HG03139 (cell line): ENCODE results near the gene NTM.

Source experiments
- ATAC-seq: cut with Tn5 transposase; IDR thresholded peaks from one replicate; pipeline ENCODE4 v1.9.1; 2021; ENCODE audit not compliant: unreplicated experiment

Gene NTM

GRCh38 chr11:131638889-131639288, 268.5 kb downstream of the NTM start:
- no peak for ATAC-seq

- ATAC-seq, result no peak
Observed at GRCh38 chr11:131640320-131640719, 269.9 kb downstream of the NTM start.

DNA sequence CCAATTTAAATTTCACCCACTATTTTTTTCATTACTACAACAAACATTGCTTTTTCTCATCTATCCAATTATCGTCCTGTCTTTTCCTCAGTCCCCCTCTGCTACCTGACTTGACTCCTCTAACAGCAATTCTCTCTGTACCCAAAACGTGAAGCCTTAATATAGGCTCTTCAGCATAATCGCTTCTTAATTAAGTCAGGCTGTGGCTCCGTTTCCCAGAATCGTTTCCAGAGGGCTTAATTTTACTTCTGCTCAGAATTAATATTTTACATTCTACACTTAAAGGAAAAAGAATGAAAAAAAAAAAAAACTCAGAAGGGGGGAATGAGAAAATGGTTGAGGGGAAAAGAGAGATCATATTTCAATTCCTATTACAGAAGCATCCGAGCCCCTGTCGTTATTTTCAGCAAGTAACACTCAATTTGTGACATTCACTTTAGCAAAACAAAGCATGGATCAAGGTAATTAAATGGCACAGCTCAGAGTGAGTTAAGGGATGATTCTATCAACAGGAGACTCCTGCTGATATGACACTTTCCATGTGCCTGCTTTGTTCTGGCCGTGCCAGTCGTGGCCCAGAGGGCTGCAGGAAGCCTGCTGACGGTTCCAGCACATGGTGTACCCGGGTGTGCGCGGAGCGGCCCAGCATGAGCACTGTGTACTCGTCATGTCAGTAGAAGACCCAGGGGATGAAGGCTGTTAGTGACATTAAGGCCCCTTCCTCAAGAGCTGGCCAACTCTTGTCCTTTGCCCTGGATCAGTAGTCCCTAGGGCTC, 272.5 kb downstream of the NTM start:
- ATAC-seq, result no peak

GRCh38 chr11:131644204-131644795, 273.9 kb downstream of the NTM start:
- no peak for ATAC-seq

DNA sequence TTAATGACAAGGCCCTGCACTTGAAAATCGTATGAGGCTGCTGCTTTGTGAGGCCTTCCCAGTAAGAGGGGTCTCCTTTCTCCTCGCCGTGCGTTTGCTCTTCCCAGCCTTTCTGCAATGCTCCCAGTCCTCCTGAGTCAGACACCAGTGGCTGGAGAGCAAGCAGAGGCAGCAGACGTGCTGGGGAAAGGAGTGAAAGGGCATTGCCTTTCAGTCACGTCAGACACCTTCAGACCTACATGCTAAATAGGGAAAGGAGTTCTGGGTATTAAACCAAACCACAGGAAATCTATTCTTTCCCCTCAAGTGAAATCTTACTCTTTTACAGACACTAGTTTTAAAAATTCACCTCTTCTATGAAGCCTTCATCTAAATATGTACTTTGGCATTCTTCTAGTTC, 274.8 kb downstream of the NTM start:
- ATAC-seq, result no peak

GRCh38 chr11:131649856-131650255, 279.4 kb downstream of the NTM start:
- ATAC-seq, result no peak

DNA sequence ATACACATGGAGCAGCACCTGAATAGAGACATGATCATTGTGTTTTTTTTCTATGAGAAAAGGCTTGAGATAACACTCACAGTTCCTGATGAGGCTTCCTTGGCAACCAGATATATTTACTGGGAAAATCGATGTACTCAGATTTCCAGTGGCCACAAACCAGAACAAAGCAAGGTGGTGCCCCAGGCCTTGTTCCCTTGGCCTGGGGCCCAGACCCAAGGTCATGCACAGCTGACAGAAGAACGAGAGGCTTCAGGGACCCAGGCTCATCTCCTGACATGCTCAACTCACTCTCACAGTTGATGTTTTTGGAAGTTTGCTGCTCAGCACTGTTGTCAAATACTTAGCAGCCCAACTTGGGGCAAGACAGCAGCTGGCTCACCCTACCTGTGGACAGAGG, 281.8 kb downstream of the NTM start:
- no peak for ATAC-seq

DNA sequence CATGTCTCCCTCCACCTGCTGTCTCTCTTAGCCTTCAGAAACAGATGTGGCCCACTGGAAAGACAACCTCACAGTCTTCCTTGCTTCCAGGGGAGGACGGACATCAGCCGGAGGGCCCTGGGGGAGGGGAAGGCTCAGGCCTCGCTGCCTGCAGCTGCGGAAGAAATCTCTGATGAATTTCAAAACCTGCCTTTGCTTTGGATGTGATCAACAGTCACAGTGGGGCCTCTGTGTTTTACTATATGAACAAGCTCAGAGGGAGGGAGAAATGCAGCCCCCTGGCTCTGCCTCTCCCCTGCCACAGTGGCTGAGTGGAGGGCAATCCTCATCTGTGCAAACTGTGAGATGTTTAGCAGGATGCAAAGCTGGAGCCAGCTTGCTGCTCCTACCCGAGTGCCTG, 282.8 kb downstream of the NTM start:
- no peak for ATAC-seq

- no peak for ATAC-seq
Observed at GRCh38 chr11:131654849-131655248, 284.4 kb downstream of the NTM start.

DNA sequence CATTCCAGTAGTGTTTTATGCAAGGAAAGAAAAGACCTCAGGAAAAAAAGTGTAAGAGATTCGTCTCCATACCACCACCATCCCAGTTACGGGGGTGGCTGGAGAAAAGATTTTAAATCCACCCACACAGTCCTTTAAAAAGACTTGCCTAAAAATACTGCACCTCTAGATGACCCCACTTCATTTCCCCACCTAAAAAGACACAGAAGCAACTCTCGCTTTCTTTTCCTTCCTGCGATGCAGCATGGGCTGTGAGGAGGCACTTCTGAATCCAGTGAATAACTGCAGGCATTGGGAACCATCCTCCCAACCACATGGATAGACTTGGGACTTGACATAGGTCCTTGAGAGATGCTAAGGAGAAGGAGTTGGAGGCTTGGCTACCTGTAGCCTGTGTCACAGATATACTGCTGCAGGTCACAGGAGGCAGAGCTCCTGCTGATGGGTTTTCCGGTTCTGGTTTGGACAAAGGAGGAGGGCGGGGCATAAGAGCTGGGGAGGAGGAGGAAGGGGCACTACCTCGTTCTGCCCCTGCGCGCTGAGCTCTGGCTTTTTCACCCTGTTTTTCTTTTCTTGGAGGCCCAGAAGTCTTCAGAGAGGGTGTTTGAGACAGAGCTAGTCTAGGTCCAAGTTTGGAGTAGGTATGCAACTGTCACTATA, 285.9 kb downstream of the NTM start:
- ATAC-seq, result no peak

DNA sequence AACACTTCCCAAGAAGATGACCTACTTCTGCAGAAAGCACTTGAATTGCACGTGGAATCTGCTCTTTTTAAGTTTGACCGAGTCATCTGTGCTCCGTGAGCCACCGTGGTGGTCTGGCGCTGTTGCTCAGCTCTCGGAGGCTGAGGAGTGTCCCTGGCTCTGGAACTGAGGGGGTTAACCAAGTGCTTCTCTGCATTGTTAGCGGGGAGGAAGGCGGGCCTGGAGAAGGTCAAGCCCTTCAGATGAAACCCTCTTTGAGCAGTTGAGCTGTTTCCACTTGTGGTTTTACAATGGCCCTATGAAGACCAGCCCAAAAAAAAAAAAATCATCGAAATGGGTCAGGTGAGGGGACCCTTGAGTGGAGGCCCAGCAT, 286.4 kb downstream of the NTM start:
- no peak for ATAC-seq

GRCh38 chr11:131658414-131658813, 288.0 kb downstream of the NTM start:
- ATAC-seq, result no peak

GRCh38 chr11:131658952-131659351, 288.5 kb downstream of the NTM start:
- peak; percentile 52 for ATAC-seq

- no peak for ATAC-seq
Observed at GRCh38 chr11:131659931-131660330, 289.5 kb downstream of the NTM start.

DNA sequence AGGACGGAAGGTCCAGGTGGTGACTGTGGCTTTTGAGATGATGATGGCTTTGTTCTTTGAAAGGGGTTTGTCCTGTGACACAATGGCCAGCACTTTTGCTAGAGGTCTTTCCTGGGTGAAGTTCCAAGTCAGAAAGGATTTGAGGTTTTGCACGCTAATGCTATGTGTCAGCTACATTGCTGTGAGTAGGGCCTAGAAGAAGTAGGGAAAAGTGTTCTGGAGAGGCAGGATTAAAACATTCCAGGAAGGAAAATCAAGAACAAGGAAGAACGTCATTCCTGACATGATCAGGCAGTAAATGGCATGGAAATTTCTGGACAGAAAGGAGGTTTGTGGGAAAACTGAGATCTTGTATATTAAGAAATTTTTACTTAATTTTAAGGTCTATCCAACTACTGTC, 290.7 kb downstream of the NTM start:
- no peak for ATAC-seq

DNA sequence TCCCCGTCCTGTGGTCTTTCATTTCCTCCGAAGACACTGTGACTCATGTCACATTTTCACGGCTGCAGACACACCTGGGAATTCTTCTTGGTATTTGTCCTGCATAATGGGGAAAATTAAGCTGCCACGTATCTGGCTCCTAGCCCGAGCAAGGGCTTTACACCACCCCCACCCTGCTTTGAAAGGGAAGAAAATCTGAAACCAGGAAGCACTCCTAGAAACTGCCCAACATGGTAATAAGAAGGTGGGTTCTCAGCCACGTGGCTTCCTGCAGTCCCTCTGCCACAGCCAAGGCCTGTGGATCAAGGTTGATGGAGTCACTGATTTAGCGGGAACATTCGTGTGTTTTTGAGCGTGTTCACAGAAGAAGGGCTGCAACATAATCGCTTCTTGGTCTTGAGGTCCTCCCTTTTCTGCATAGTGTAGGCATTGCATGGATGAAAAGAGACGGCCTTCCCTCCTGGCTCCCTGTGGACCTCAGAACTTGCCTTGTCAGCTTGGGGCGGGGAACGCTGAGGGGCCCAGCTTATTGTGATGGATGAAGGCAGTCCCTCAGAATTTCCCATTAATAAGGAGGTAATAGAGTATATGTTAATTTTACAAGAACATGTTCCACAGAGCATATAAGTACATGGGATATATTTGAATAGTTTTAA, 292.0 kb downstream of the NTM start:
- ATAC-seq, result no peak

DNA sequence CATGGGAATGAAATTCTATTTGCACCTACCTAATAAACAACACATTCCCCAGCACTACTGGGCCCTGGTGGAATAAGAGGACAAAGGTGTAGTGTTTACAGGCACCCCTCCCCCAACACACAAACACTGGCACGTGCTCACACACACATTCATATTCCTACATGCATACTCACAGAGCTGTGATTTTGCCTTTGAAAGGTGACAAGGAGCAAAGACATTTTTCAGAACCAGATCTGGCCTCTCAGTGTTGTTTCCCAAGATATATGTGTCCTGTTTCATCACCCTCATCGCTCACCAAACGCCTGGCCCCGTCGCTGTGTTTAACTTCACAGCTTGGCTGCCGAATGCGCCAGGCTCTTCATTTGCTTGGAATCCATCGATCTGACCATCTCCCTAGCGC, 292.6 kb downstream of the NTM start:
- ATAC-seq, result no peak

DNA sequence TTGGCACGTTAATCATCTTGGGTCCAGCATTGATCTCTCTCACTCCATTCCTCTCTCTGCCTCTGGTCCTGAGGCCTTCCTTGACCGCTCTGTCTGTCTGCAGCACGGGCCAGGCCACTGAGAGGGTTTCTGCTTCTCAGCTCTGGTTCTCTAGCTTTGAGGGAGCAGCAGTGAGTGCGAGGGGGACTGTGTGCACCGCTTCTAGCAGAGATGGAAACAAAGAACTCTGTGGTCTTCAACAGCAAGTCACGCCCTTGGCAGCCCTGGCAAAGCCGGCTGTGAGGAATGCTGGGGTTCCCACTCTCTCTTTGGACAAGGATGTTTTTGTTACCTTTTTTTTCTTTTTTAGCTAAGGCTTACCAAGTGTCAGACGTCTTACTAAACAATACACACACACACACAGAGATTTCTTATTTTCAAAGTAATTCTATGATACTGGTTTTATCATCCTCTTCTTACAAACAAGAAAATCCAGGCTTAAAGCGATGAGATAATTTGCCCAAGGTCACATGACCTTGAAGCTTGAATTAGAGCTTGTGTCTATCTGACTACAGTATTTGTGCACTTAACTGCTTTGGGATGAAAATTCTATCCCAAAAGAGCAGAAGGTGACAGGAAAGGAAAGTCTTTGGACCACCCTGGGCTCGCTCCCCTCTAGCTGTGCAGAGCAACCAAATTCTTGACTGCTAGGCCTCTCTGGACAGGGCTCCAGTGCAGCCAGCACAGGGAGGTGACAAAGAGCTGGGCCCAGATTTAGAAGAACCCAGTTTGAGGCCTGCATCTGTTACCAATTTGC, 293.2 kb downstream of the NTM start:
- no peak for ATAC-seq

DNA sequence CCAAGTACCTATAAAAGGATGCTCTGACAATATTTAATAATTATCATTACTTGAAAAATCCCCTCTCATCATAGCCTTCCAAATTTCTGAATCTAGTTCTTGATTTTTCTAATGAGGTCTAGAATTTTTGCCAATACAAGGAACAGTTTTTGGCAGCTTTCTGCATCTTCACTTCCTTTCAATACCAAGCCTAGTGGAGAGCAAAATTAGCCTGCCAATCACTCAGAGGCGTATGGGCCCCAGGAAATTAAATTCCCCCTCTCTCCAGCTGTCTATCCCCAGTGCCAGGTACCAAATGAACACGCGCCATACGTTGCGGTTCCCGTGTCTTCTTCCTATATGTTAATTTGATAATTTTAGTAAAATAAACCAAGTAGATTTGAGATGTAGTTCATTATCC, 293.9 kb downstream of the NTM start:
- ATAC-seq, result no peak

GRCh38 chr11:131664816-131665215, 294.4 kb downstream of the NTM start:
- no peak for ATAC-seq

GRCh38 chr11:131665344-131665968, 295.0 kb downstream of the NTM start:
- ATAC-seq, result no peak
